ENCODE measurements around the gene APOL4. TPM values are rescaled to one million over a fixed set of nuclear protein-coding genes. Genes with fewer than 3 reads are reported as not detected.
A peak's percentile ranks its signal among the peaks of the same experiment; 100 is the strongest.
"Not testable (repeated sequence)": the region's sequence is repeated elsewhere in the genome, so short reads cannot be mapped to it uniquely, and the experiment has no call there.

APOL4 gene
- total RNA-seq, 2 experiments from 2014 or later, result 5.7 to 6.5 TPM

DNA sequence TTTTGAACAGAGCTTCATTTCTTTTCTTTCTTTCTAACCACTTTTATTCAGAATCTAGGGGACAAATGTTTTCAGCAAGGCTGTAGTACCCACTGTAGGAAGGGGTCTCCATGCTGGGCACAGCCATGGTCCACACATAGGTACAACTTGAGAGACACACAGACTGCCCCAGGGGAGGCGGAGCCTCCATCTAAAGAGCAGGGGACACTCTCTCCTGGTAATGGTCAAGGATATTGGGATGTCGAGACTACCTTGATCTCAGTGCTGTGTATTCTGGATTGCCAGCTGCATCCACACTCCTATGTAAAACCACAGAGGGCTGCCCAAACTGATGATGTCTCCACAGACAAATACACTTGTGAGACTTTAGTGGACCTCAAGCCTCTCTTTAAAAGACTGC is 38.1 kb downstream of the APOL4 start:
- H3K36me3 Mint-ChIP-seq, result peaks cover 3% of the 10 kb centered on the region
- H3K27ac Mint-ChIP-seq, result peak overlapping the region; percentile 91
- peaks cover 75% of the 10 kb centered on the region for H3K4me1 Mint-ChIP-seq
- H3K4me3 Mint-ChIP-seq, result peak overlapping the region; percentile 90
- DNase-seq, result no peak
- H3K9me3 Mint-ChIP-seq, result no peaks in the 10 kb centered on the region
- POLR2A ChIA-PET, result interaction anchor here (0.5 to 2.8 kb wide), 4 partner anchors 12 to 1590 kb away, joined by 3 to 12 read pairs (median 5); no protein-coding TSS in a partner anchor
- H3K27me3 Mint-ChIP-seq, result no peaks in the 10 kb centered on the region
- no peak for ATAC-seq (ENCODE audit: low read depth)

GRCh38 chr22:36162127-36163034 is 39.2 kb downstream of the APOL4 start:
- ATAC-seq (ENCODE audit: low read depth) (peak; percentile 46), DNase-seq (no peak)
- POLR2A ChIA-PET, result interaction anchor here (0.5 to 2.8 kb wide), 7 partner anchors 10 to 863 kb away, joined by 3 to 12 read pairs (median 3); partner anchors contain the start of genes MYH9 and TOM1
- Mint-ChIP-seq H3K27ac (peak overlapping the region; percentile 91), H3K27me3 (no peaks in the 10 kb centered on the region), H3K4me3 (peak overlapping the region; percentile 90), H3K36me3 (peaks cover 5% of the 10 kb centered on the region), H3K9me3 (no peaks in the 10 kb centered on the region), H3K4me1 (peaks cover 79% of the 10 kb centered on the region)

GRCh38 chr22:36161793-36162126 is 39.8 kb downstream of the APOL4 start:
- POLR2A ChIA-PET, result interaction anchor here (1.2 to 2.8 kb wide), 4 partner anchors 10 to 862 kb away, joined by 3 to 12 read pairs (median 3); partner anchors contain the start of genes MYH9 and TOM1
- not testable (repeated sequence) for H3K9me3 Mint-ChIP-seq; ATAC-seq (ENCODE audit: low read depth); H3K27me3 Mint-ChIP-seq; DNase-seq
- peaks cover 78% of the 10 kb centered on the region for H3K4me1 Mint-ChIP-seq
- H3K4me3 Mint-ChIP-seq, result peak overlapping the region; percentile 90
- peaks cover 11% of the 10 kb centered on the region for H3K36me3 Mint-ChIP-seq
- peak overlapping the region; percentile 91 for H3K27ac Mint-ChIP-seq

- DNase-seq (no peak), ATAC-seq (ENCODE audit: low read depth) (peak; percentile 56)
- Mint-ChIP-seq H3K36me3 (peaks cover 19% of the 10 kb centered on the region), H3K27ac (peak within 1 kb of the TSS; percentile 91), H3K9me3 (no peaks in the 10 kb centered on the region), H3K4me3 (peak within 1 kb of the TSS; percentile 90), H3K4me1 (peaks cover 78% of the 10 kb centered on the region), H3K27me3 (no peaks in the 10 kb centered on the region)
- POLR2A ChIA-PET, result interaction anchor here (0.7 to 1.9 kb wide), 8 partner anchors 9 to 861 kb away, joined by 3 to 9 read pairs (median 4); partner anchors contain the start of genes APOL1, APOL6, MYH9 and TOM1
Observed at GRCh38 chr22:36160499-36160942, 41.1 kb downstream of the APOL4 start, which contains the start of gene APOL3. Gene APOL3, minus strand, starts transcription at chr22:36160755. Its CDS starts 11,700 bp downstream, at chr22:36149055.

DNA sequence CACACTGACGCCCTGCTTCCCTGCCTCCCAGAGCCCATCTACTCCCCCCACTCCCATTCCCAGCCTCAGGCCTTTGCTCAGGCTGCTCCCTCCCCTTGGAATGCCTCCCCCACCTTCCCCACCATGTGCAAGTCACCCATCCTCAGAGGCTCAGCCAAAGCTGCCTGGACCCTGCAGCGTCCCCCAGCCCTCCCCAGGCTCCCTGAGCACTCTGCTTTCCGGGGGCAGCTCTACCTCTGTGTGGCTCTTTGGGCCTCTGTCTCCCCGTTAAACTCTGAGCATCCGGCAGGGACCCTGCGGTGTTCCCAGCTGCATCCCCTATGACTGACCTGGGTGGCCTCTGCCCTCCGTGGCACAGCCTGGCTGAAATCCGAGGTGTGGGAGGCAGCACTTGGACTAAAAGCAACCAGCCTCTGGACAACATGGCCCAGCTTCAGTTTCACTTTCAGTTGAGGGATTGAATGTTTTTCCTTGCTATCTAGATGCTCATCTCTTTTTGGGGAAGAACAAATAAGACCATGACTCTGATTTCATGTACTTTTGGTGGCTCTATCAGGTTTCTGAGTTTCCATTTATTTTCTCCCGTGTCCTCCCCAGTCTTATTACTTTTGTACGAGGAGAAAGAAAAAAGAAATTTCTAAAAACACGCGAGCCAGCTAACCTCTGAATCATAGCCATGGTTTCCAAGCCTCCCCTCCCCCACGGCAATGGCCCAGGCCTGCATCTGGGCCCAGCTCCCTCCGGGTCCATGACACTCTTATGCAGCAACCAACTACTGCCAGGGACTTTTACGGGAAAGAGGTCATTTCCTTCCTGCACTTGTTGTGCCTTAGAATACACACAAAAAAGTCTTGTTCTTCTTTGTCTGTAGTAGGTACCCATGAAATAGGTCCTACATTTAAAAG is 44.8 kb downstream of the APOL4 start:
- DNase-seq (peak; percentile 64), ATAC-seq (ENCODE audit: low read depth) (peak; percentile 28)
- peaks cover 6% of the 10 kb centered on the region for H3K9me3 Mint-ChIP-seq
- H3K4me1 Mint-ChIP-seq, result peaks cover 72% of the 10 kb centered on the region
- H3K27ac Mint-ChIP-seq, result peak overlapping the region; percentile 91
- peak overlapping the region; percentile 90 for H3K4me3 Mint-ChIP-seq
- H3K27me3 Mint-ChIP-seq, result no peaks in the 10 kb centered on the region
- POLR2A ChIA-PET, result interaction anchor here (0.9 to 1.3 kb wide), 3 partner anchors 9 to 857 kb away, joined by 3 to 4 read pairs (median 3); partner anchors contain the start of gene TOM1
- H3K36me3 Mint-ChIP-seq, result peaks cover 43% of the 10 kb centered on the region

- Mint-ChIP-seq H3K27ac (peak overlapping the region; percentile 91), H3K4me3 (peak overlapping the region; percentile 90), H3K4me1 (peaks cover 72% of the 10 kb centered on the region), H3K36me3 (peaks cover 49% of the 10 kb centered on the region), H3K9me3 (peaks cover 7% of the 10 kb centered on the region), H3K27me3 (no peaks in the 10 kb centered on the region)
- POLR2A ChIA-PET, result interaction anchor here (0.6 to 1.3 kb wide), 7 partner anchors 9 to 856 kb away, joined by 3 to 7 read pairs (median 4); partner anchors contain the start of gene TOM1
- ATAC-seq (ENCODE audit: low read depth) (no peak), DNase-seq (no peak)
Observed at GRCh38 chr22:36156119-36156514, 45.5 kb downstream of the APOL4 start.

GRCh38 chr22:36155702-36156101 is 45.9 kb downstream of the APOL4 start:
- POLR2A ChIA-PET, result interaction anchor here (0.6 to 1.3 kb wide), 6 partner anchors 9 to 856 kb away, joined by 3 to 7 read pairs (median 4); partner anchors contain the start of gene TOM1
- Mint-ChIP-seq H3K4me1 (peaks cover 72% of the 10 kb centered on the region), H3K27ac (peak overlapping the region; percentile 91)

GRCh38 chr22:36154423-36154945 is 47.1 kb downstream of the APOL4 start:
- POLR2A ChIA-PET, result no interaction called here
- no peaks in the 10 kb centered on the region for H3K27me3 Mint-ChIP-seq
- H3K4me1 Mint-ChIP-seq, result peaks cover 75% of the 10 kb centered on the region
- H3K36me3 Mint-ChIP-seq, result peaks cover 57% of the 10 kb centered on the region
- peak overlapping the region; percentile 36 for H3K4me3 Mint-ChIP-seq
- DNase-seq (no peak), ATAC-seq (ENCODE audit: low read depth) (no peak)
- H3K27ac Mint-ChIP-seq, result peak overlapping the region; percentile 68
- peaks cover 7% of the 10 kb centered on the region for H3K9me3 Mint-ChIP-seq

More at GRCh38 chr22:36155702-36156101, 45.9 kb downstream of the APOL4 start:
- Mint-ChIP-seq H3K27me3 (no peaks in the 10 kb centered on the region), H3K9me3 (peaks cover 7% of the 10 kb centered on the region), H3K36me3 (peaks cover 53% of the 10 kb centered on the region), H3K4me3 (peak overlapping the region; percentile 90)
- ATAC-seq (ENCODE audit: low read depth) (no peak), DNase-seq (no peak)

GRCh38 chr22:36153501-36154422 is 47.8 kb downstream of the APOL4 start:
- Mint-ChIP-seq H3K27me3 (no peaks in the 10 kb centered on the region), H3K36me3 (peaks cover 60% of the 10 kb centered on the region), H3K9me3 (peaks cover 7% of the 10 kb centered on the region), H3K4me3 (no peak overlapping the region), H3K27ac (no peak overlapping the region), H3K4me1 (peaks cover 71% of the 10 kb centered on the region)
- no peak for ATAC-seq (ENCODE audit: low read depth)
- POLR2A ChIA-PET, result interaction anchor here (0.6 kb wide), 1 partner anchor 186 kb away, joined by 3 read pairs; no protein-coding TSS in a partner anchor
- no peak for DNase-seq

GRCh38 chr22:36152821-36153220 is 48.8 kb downstream of the APOL4 start:
- DNase-seq; H3K9me3 Mint-ChIP-seq; H3K27ac Mint-ChIP-seq; ATAC-seq (ENCODE audit: low read depth); H3K27me3 Mint-ChIP-seq; H3K4me3 Mint-ChIP-seq: not testable (repeated sequence)
- peaks cover 65% of the 10 kb centered on the region for H3K4me1 Mint-ChIP-seq
- H3K36me3 Mint-ChIP-seq, result peaks cover 63% of the 10 kb centered on the region
- POLR2A ChIA-PET, result interaction anchor here (0.6 to 2.1 kb wide), 2 partner anchors 10 to 187 kb away, joined by 3 to 12 read pairs; no protein-coding TSS in a partner anchor

DNA sequence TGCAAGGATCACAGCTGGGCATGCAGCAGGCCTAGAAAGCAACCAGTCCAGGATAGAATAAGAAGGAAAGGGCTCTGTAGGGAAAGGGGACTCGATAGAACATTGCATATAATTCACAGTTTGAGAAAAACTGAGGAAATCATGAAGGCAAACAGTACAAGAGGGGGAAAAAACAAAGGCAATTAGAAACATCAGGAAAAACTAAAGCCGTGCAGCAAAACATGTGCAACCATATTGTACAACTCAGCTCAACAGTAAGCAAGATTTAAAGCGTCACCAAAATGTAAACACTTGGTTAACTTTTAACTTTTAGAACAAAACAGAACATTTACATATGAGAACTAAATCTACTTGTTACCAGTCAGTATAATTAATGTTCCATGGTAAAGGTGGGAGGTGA is 49.5 kb downstream of the APOL4 start:
- H3K27me3 Mint-ChIP-seq, result no peaks in the 10 kb centered on the region
- ATAC-seq (ENCODE audit: low read depth) (no peak), DNase-seq (no peak)
- POLR2A ChIA-PET, result interaction anchor here (2.1 kb wide), 1 partner anchor 11 kb away, joined by 12 read pairs; no protein-coding TSS in a partner anchor
- peak overlapping the region; percentile 61 for H3K27ac Mint-ChIP-seq
- H3K4me1 Mint-ChIP-seq, result peaks cover 59% of the 10 kb centered on the region
- peaks cover 7% of the 10 kb centered on the region for H3K9me3 Mint-ChIP-seq
- H3K36me3 Mint-ChIP-seq, result peaks cover 58% of the 10 kb centered on the region
- peak overlapping the region; percentile 12 for H3K4me3 Mint-ChIP-seq
